NCI-H460 (cell line): ENCODE measurements around the gene VPS41. TPM values are rescaled to one million over a fixed set of nuclear protein-coding genes. Genes with fewer than 3 reads are reported as not detected.

Source experiments
- DNase-seq: peaks from one replicate; pipeline ENCODE4 v3.0.0-alpha.2; 2016; ENCODE audit warnings: low read depth; ENCODE audit errors: extremely low read depth
- total RNA-seq: library from RNA; depleted of rRNA; stranded (reverse); fragments of >200 nt; shearing (Covaris generic); gene quantifications from 2 replicates; pipeline ENCODE4 v1.2.3, GENCODE V29; 2014; rRNA removed

VPS41 gene
- total RNA-seq, 1 experiment from 2014 or later, result 35.8 TPM

DNA sequence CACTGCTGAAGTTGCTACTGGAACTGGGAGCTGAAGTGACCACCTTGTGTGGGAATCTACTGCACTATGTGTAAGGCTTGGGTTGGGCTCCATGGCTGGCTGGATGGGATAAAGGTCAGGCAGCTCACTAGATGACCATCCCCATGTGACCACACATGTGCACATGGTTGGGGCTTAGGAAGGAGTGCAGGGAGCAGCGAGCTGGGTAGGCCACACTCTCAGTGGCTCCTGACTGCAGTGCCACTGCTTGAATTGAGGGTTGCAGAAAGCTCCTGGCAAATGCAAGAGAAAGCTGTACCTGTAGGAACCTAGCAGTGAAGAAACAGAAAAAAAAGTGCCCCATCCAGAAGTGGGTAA lies 230.3 kb downstream of the VPS41 start:
- DNase-seq, result no peak

- no peak for DNase-seq
These were observed 230.9 kb downstream of the VPS41 start for GRCh38 chr7:38677981-38678697.

DNA sequence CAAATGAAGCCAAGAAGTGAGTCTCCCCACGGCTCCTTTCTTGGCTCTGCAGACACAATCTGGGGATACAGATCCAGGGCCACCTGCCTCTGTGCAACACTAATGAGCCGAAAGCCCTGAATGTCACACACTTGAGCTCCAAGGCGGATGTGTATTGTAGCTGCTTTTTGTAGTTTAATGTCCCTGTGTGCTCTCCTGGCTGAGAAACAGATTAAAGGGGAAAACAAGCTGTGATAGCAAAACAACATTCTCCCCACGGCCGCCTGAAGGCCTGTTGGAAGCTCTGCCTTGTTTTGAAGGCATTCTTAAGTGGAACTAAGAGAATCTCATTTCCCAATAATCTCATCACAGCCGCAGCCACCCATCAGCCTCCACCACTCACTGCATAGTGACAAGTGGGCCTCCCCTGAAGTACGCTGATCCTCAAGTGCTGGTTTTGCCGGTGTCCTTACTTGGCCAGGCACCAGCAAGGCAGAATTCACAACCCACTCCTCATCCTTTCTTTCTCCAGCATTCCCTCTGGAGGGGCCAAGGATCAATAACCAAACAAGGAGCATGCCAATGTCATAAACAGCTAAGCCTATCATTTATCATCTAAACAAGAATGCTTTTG lies 233.4 kb downstream of the VPS41 start:
- no peak for DNase-seq

- DNase-seq, result no peak
These were observed 234.5 kb downstream of the VPS41 start for GRCh38 chr7:38674513-38674912.

DNA sequence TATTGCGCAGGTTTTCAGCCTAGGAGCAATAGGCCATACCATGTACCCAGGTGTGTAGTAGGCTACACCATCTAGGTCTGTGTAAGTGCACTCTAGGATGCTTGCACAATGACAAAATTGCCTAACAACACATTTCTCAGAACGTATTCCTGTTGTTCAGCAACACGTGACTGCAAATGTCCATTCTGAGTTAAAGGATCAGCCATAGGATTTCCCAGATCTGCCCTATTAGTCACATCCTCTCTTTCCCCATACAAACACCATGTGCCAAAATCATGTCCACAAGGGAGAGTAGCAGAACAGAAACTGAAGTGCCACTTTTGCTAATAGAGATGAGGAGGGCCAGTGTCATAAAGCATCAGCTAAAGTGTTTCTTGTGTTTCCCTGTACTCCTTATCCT lies 235.2 kb downstream of the VPS41 start:
- no peak for DNase-seq

Other genes starting within 250 kb of the VPS41 start
- not detected in 2 replicates for gene POU6F2, start 68.7 kb upstream of the VPS41 start, total RNA-seq